GM13976 (cell line): ENCODE data around the gene FN1.

Experiments
- DNase-seq: peaks from one replicate; pipeline ENCODE4 v3.0.0; 2012; ENCODE audit warnings: low spot score
- in situ Hi-C: fragments of 300-500 bp; cut with MboI; formaldehyde crosslinking; loops from one replicate; pipeline ENCODE4 v1.12.0; 2022; ENCODE audit warnings: low sequenced_read_pairs, mixed read lengths, inconsistent platforms; ENCODE audit not compliant: unreplicated experiment
- TF ChIP-seq, protein P1 (sequence below): IDR thresholded peaks from 2 replicates; pipeline ENCODE4 v1.5.1; 2012; ENCODE audit warnings: borderline replicate concordance, mild to moderate bottlenecking; ENCODE audit not compliant: insufficient read depth; ENCODE audit errors: extremely low read depth, missing control alignments, control extremely low read depth

Gene FN1

GRCh38 chr2:215423234-215423633 is 12.6 kb downstream of the FN1 start:
- TF ChIP-seq, protein P1, sequence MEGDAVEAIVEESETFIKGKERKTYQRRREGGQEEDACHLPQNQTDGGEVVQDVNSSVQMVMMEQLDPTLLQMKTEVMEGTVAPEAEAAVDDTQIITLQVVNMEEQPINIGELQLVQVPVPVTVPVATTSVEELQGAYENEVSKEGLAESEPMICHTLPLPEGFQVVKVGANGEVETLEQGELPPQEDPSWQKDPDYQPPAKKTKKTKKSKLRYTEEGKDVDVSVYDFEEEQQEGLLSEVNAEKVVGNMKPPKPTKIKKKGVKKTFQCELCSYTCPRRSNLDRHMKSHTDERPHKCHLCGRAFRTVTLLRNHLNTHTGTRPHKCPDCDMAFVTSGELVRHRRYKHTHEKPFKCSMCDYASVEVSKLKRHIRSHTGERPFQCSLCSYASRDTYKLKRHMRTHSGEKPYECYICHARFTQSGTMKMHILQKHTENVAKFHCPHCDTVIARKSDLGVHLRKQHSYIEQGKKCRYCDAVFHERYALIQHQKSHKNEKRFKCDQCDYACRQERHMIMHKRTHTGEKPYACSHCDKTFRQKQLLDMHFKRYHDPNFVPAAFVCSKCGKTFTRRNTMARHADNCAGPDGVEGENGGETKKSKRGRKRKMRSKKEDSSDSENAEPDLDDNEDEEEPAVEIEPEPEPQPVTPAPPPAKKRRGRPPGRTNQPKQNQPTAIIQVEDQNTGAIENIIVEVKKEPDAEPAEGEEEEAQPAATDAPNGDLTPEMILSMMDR, result no peak
- in situ Hi-C loops, result no loop called here
- no peak for DNase-seq

DNA sequence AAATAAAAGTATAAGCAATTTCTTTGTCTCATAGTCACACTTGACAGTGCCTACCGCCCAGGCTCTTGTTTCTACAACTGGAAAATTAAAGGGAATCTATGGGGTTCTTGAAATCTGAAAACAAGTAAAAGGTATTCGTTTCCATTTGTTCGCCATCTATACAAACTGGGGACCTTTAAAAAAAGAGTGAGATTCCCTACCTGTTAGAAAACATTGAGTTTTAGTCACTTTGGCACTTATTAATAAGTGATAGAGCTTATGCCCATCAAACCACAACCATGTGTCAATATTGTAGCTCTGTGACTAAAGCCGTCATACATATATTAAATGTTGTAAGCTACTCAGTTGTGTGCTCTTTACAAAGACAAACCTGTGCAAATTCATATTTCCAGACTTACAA is 13.2 kb downstream of the FN1 start:
- TF ChIP-seq, protein P1, result no peak
- DNase-seq, result no peak
- in situ Hi-C loops, result no loop called here

DNA sequence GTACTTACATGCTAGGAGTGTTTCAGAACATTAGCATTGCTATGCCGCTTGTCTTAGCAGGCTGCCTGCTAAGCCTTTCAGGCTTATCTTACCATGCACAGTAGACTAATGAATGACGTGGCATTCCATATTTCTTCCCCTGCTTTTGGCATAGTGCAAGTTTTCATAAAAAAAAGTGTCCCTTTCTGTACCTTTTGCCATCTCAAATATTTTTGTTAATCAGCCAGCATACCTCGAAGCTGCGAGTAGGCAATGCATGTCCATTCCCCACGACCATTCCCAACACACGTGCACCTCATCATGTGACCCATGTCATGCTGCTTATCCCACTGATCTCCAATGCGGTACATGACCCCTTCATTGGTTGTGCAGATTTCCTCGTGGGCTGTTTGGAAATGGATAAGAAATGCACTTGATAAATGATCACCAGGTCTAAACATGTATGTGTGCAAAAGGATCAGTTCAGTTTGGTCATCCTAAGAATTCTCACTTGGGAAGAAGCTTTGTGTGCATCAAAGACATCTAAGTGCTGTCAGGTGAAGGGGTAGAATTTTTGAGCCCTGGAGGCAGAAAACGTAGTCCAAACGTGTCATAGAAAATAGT is 13.9 kb downstream of the FN1 start:
- no peak for DNase-seq
- TF ChIP-seq, protein P1, result no peak
- in situ Hi-C loops, result no loop called here

- TF ChIP-seq, protein P1, result no peak
- in situ Hi-C loops, result no loop called here
Observed at GRCh38 chr2:215420471-215420935, 15.4 kb downstream of the FN1 start.

DNA sequence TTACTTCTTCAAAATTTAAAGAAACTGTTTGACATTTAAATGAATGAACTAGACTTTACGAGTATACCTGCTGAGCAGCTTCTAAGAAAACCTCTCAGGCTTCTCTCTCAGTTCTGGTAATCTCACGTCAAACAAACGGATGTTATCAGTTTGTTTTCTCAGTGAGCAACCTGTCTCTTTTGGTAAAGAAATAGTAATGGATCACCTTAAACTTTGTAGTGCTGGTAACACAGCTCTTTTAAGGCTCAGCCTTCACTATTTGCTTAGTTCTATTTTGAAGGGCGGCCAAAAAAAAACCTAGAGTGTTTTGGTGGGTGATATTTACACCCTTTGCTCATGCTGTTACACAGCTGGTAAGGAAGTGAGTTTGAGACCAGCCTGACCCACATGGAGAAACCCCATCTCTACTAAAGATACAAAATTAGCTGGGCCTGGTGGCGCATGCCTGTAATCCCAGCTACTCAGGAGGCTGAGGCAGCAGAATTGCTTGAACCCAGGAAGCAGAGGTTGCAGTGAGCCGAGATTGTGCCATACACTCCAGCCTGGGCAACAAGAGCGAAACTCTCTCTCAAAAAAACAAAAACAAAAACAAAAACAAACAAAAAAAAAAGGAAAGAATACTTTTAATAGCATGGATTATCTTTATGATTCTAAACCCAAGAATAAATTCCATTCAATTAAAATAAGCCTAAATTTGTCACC is 15.9 kb downstream of the FN1 start:
- DNase-seq, result no peak
- in situ Hi-C loops, result no loop called here

More at GRCh38 chr2:215420471-215420935, 15.4 kb downstream of the FN1 start:
- DNase-seq, result no peak

GRCh38 chr2:215419113-215419512 is 16.8 kb downstream of the FN1 start:
- TF ChIP-seq, protein P1, result no peak
- DNase-seq, result no peak
- in situ Hi-C loops, result no loop called here

More for the DNA sequence above, 15.9 kb downstream of the FN1 start:
- TF ChIP-seq, protein P1, result no peak
